OCI-LY1 (cell line): ENCODE results near the gene NKX1-1.

ENCODE experiments used
- CTCF ChIP-seq: fragments of 200-600 bp; sonication (generic), shearing (Covaris generic); IDR thresholded peaks from 2 replicates; pipeline ENCODE4 v1.5.1; 2017; ENCODE audit warnings: mild to moderate bottlenecking, antibody characterized with exemption, low read length, moderate library complexity, mixed read lengths
- EZH2 ChIP-seq: fragments of 200-600 bp; sonication (generic), shearing (Covaris generic); IDR thresholded peaks from 2 replicates; pipeline ENCODE4 v1.8.0; 2017; ENCODE audit warnings: borderline replicate concordance, mixed run types, mild to moderate bottlenecking, antibody characterized with exemption, low read length, moderate library complexity, mixed read lengths

- TF ChIP-seq CTCF (no peak), EZH2 (no peak)
Observed at GRCh38 chr4:1409079-1409478, 2.8 kb upstream of the NKX1-1 start.
